NK-92 (cell line): ENCODE results near the gene EXOC2.
"Not testable (repeated sequence)": the region's sequence is repeated elsewhere in the genome, so short reads cannot be mapped to it uniquely, and the experiment has no call there.

Experiments used
- DNase-seq: peaks from one replicate; lab custom pipeline; 2025; ENCODE audit not compliant: unreplicated experiment; lab: John Stamatoyannopoulos, UW

Gene EXOC2

GRCh38 chr6:680251-680650 is 12.7 kb downstream of the EXOC2 start:
- DNase-seq = no peak

- DNase-seq = no peak
Measured at GRCh38 chr6:679282-679681, 13.7 kb downstream of the EXOC2 start.

- no peak for DNase-seq
Measured at GRCh38 chr6:678520-678919, 14.4 kb downstream of the EXOC2 start.

- no peak for DNase-seq
Measured at GRCh38 chr6:677919-678318, 15.0 kb downstream of the EXOC2 start.

GRCh38 chr6:674956-675355 is 18.0 kb downstream of the EXOC2 start:
- DNase-seq = no peak

- no peak for DNase-seq
Measured at GRCh38 chr6:674406-674805, 18.5 kb downstream of the EXOC2 start.

- no peak for DNase-seq
Measured at GRCh38 chr6:667253-667927, 25.5 kb downstream of the EXOC2 start.

GRCh38 chr6:665403-666267 is 27.3 kb downstream of the EXOC2 start:
- no peak for DNase-seq

- not testable (repeated sequence) for DNase-seq
Measured at GRCh38 chr6:663788-664187, 29.2 kb downstream of the EXOC2 start.

- DNase-seq = no peak
Measured at GRCh38 chr6:659716-660581, 33.0 kb downstream of the EXOC2 start.

GRCh38 chr6:658244-658643 is 34.7 kb downstream of the EXOC2 start:
- no peak for DNase-seq

GRCh38 chr6:657743-658142 is 35.2 kb downstream of the EXOC2 start:
- DNase-seq = no peak

GRCh38 chr6:656460-657252 is 36.3 kb downstream of the EXOC2 start, which contains the start of gene HUS1B:
TSS of gene HUS1B (minus strand) at chr6:657100. CDS start at chr6:656944, 156 bp downstream.
- DNase-seq = no peak

GRCh38 chr6:654136-654535 is 38.8 kb downstream of the EXOC2 start:
- no peak for DNase-seq

GRCh38 chr6:652865-653264 is 40.1 kb downstream of the EXOC2 start:
- DNase-seq = no peak

- DNase-seq = no peak
Measured at GRCh38 chr6:650098-650497, 42.8 kb downstream of the EXOC2 start.

GRCh38 chr6:642805-643204 is 50.1 kb downstream of the EXOC2 start:
- no peak for DNase-seq

- no peak for DNase-seq
Measured at GRCh38 chr6:641225-641985, 51.5 kb downstream of the EXOC2 start.

GRCh38 chr6:636488-636887 is 56.5 kb downstream of the EXOC2 start:
- no peak for DNase-seq

- no peak for DNase-seq
Measured at GRCh38 chr6:635233-635632, 57.7 kb downstream of the EXOC2 start.
